Calu3 (cell line): ENCODE results near the gene EHMT1. TPM values are rescaled to one million over a fixed set of nuclear protein-coding genes. Genes with fewer than 3 reads are reported as not detected.

Experiments used
- BruUV-seq: library from RNA; stranded (reverse); fragments of 400-500 nt; replicated peaks from 2 replicates; lab custom pipeline; 2021; lab: Mats Ljungman, UMichigan
- CTCF ChIA-PET: fragments of 300-600 bp; sonication (Branson Sonifier 250); formaldehyde crosslinking; loops from one replicate; lab custom pipeline; 2022; ENCODE audit warnings: antibody characterized with exemption; lab: Charles Lee
- DNase-seq: peaks from one replicate; pipeline ENCODE4 v3.0.0; 2022
- H3K27ac Mint-ChIP-seq: one replicate; pipeline ENCODE4 v1.8.0; 2022; ENCODE audit warnings: mixed read lengths; ENCODE audit not compliant: unreplicated experiment
- H3K27me3 Mint-ChIP-seq: one replicate; pipeline ENCODE4 v1.8.0; 2022; ENCODE audit warnings: mixed read lengths; ENCODE audit not compliant: unreplicated experiment
- H3K36me3 Mint-ChIP-seq: one replicate; pipeline ENCODE4 v1.8.0; 2022; ENCODE audit warnings: mild to moderate bottlenecking, moderate library complexity, mixed read lengths; ENCODE audit not compliant: insufficient read depth, unreplicated experiment
- H3K4me1 Mint-ChIP-seq: one replicate; pipeline ENCODE4 v1.8.0; 2022; ENCODE audit warnings: mild to moderate bottlenecking, low read depth, mixed read lengths; ENCODE audit not compliant: unreplicated experiment
- H3K4me3 Mint-ChIP-seq: one replicate; pipeline ENCODE4 v1.8.0; 2022; ENCODE audit warnings: mild to moderate bottlenecking, low read depth, moderate library complexity, mixed read lengths; ENCODE audit not compliant: unreplicated experiment
- H3K9me3 Mint-ChIP-seq: one replicate; pipeline ENCODE4 v1.8.0; 2022; ENCODE audit warnings: low read depth, mixed read lengths; ENCODE audit not compliant: unreplicated experiment
- intact Hi-C: fragments of 100-400 bp; cut with micrococcal nuclease; formaldehyde crosslinking; loops from one replicate; pipeline ENCODE4 v1.10.0; 2022; ENCODE audit not compliant: unreplicated experiment
- total RNA-seq: library from RNA; stranded (reverse); gene quantifications from 2 replicates; pipeline ENCODE4 v1.2.3, GENCODE V29; 2022
- TF ChIP-seq, protein P1 (sequence below): fragments of 200-600 bp; IDR thresholded peaks from one replicate; pipeline ENCODE4 v1.8.0; 2022; ENCODE audit warnings: antibody characterized with exemption; ENCODE audit not compliant: unreplicated experiment

The EHMT1 gene
- total RNA-seq, 1 experiment from 2014 or later = 56.0 TPM

DNA sequence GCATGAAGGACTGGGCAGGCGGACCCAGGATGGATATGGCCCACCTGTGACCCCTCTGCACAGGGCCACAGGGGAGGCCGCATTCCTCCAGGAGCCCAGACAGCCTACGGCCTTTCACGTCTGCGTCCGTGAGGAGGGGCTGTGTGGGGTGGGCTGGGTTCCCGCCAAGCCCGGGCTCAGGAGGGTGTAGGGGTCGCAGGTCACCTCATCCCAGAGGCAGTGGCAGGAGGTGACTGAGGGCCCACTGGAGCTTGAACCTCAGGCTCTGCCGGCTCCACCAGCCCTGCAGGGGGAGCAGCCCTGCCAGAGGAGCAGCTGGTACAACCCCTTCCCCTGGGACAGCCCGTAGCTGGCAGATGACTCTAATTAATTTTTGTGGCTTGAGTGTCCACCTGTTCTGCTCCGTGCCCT is 218.0 kb downstream of the EHMT1 start:
- no peak for DNase-seq
- Mint-ChIP-seq H3K4me1 (no peaks in the 10 kb centered on the region), H3K27ac (no peak overlapping the region), H3K27me3 (no peaks in the 10 kb centered on the region), H3K4me3 (no peak overlapping the region), H3K36me3 (peaks cover 9% of the 10 kb centered on the region), H3K9me3 (no peaks in the 10 kb centered on the region)
- no TSS peak for BruUV-seq
- intact Hi-C loops = no loop called here
- CTCF ChIA-PET = no interaction called here
- TF ChIP-seq, protein P1, sequence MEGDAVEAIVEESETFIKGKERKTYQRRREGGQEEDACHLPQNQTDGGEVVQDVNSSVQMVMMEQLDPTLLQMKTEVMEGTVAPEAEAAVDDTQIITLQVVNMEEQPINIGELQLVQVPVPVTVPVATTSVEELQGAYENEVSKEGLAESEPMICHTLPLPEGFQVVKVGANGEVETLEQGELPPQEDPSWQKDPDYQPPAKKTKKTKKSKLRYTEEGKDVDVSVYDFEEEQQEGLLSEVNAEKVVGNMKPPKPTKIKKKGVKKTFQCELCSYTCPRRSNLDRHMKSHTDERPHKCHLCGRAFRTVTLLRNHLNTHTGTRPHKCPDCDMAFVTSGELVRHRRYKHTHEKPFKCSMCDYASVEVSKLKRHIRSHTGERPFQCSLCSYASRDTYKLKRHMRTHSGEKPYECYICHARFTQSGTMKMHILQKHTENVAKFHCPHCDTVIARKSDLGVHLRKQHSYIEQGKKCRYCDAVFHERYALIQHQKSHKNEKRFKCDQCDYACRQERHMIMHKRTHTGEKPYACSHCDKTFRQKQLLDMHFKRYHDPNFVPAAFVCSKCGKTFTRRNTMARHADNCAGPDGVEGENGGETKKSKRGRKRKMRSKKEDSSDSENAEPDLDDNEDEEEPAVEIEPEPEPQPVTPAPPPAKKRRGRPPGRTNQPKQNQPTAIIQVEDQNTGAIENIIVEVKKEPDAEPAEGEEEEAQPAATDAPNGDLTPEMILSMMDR = no peak

DNA sequence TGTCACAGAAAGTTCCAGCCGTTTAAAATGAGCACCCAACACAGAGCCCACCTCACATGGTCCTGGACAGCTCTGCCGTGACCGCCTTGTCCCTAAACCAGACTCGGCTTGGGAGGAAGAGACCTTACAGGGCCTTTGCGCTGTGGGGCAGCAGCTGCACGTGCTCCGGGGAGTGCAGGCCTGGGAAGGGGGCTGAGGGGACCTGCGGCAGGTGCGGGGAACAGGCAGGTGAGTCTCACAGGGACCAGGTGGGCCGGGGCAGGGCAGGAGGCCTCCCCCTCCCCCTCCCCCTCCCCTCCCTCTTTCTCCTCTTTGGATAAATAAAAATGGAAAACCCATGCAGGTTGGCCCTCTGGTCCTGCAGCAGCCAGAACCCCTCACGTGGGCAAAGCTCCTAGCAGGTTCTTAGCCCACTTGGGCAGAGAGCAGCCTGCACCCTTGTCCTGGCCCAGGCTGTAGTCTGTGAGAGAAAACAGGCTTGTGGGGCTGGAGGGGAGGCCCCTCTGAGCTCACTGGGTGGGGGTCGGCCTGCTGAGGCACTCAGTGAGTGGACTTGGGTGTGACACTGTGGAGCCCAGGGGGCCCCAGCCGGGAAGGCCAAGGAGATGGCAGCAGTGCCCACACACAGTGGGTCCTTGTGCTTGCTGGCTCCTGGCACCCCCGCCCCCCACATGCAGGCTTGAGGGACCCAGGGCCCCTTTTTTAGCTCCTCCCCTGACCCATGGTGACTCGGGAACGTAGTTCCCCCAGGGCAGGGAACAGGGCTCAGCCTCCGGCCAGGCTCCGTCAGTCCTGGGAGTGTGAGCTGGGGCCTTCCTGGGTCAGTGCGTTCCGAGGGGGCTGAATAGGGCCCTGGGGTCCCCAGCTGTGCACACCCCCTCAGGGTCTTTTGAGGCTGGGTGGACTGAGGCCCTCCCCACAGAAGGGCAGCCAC is 218.8 kb downstream of the EHMT1 start:
- TF ChIP-seq, protein P1 = no peak
- H3K27me3 Mint-ChIP-seq = no peaks in the 10 kb centered on the region
- peaks cover 2% of the 10 kb centered on the region for H3K36me3 Mint-ChIP-seq
- BruUV-seq = no TSS peak
- no peak overlapping the region for H3K4me3 Mint-ChIP-seq
- H3K27ac Mint-ChIP-seq = no peak overlapping the region
- no peak for DNase-seq
- no peaks in the 10 kb centered on the region for H3K4me1 Mint-ChIP-seq
- intact Hi-C loops = no loop called here
- no peaks in the 10 kb centered on the region for H3K9me3 Mint-ChIP-seq
- CTCF ChIA-PET = no interaction called here

DNA sequence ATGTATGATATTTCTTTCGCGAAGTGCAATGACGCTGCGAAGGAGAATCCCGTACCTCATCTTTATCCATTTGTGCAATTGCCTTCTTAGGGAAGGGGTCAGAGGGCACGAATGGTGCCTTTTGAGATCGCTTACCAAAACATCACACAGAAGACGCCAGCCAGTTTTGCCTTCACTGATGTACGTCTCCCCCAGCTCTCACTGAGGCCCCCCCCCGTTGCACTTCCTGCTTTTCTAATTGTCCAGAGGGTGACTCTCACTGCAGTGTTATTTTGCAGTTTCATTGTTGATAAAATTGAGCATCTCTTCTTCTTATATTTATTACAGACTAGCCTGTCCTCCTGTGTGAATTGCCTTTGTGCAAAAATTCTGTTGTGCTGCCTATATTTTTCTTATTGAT is 219.8 kb downstream of the EHMT1 start:
- Mint-ChIP-seq H3K27me3 (no peaks in the 10 kb centered on the region), H3K27ac (no peak overlapping the region), H3K36me3 (no peaks in the 10 kb centered on the region), H3K9me3 (no peaks in the 10 kb centered on the region), H3K4me3 (no peak overlapping the region), H3K4me1 (no peaks in the 10 kb centered on the region)
- intact Hi-C loops = no loop called here
- BruUV-seq = no TSS peak
- TF ChIP-seq, protein P1 = no peak
- CTCF ChIA-PET = interaction anchor here (0.7 kb wide), 1 partner anchor 753 kb away, joined by 5 read pairs; no protein-coding TSS in a partner anchor
- no peak for DNase-seq

DNA sequence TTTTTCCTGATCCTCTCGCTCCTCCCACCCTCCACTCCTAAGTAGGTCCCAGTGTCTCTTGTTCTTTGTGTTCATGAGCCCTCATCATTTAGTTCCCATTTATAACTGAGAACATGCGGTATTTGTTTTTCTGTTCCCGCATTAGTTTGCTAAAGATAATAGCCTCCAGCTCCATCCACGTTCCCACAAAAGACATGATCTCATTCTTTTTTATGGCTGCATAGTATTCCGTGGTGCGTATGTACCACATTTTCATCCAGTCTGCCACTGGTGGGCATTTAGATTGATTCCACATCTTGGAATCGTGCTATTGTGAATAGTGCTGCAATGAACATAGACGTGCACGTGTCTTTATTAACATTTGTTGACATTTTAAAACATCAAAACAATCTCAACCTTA is 224.6 kb downstream of the EHMT1 start:
- H3K4me1 Mint-ChIP-seq = no peaks in the 10 kb centered on the region
- H3K9me3 Mint-ChIP-seq = no peaks in the 10 kb centered on the region
- TF ChIP-seq, protein P1 = no peak
- no peaks in the 10 kb centered on the region for H3K27me3 Mint-ChIP-seq
- CTCF ChIA-PET = no interaction called here
- no TSS peak for BruUV-seq
- DNase-seq = no peak
- intact Hi-C loops = no loop called here
- no peak overlapping the region for H3K4me3 Mint-ChIP-seq
- no peaks in the 10 kb centered on the region for H3K36me3 Mint-ChIP-seq
- H3K27ac Mint-ChIP-seq = no peak overlapping the region
